ENCODE measurements around the gene CERS6.

- TF ChIP-seq CTCF (IDR thresholded peaks at IDR 0.05; ENCODE audit: low read depth, low read length) (no peak), MAX (IDR thresholded peaks at IDR 0.05; ENCODE audit: low read depth, low read length) (no peak), POLR2A (IDR thresholded peaks at IDR 0.05; ENCODE audit: extremely low read depth, insufficient read length) (no peak), MYC (IDR thresholded peaks at IDR 0.05; ENCODE audit: low read depth, low read length) (no peak)
These were observed 157.5 kb downstream of the CERS6 start for GRCh38 chr2:168613551-168613950.
